GM12801 (cell line): ENCODE measurements around the gene B3GALT6.

ENCODE experiments used
- CTCF ChIP-seq: IDR thresholded peaks from one replicate; pipeline ENCODE4 v1.5.1; 2011; ENCODE audit warnings: control low read depth; ENCODE audit not compliant: insufficient read length; ENCODE audit errors: extremely low read depth

Gene B3GALT6

DNA sequence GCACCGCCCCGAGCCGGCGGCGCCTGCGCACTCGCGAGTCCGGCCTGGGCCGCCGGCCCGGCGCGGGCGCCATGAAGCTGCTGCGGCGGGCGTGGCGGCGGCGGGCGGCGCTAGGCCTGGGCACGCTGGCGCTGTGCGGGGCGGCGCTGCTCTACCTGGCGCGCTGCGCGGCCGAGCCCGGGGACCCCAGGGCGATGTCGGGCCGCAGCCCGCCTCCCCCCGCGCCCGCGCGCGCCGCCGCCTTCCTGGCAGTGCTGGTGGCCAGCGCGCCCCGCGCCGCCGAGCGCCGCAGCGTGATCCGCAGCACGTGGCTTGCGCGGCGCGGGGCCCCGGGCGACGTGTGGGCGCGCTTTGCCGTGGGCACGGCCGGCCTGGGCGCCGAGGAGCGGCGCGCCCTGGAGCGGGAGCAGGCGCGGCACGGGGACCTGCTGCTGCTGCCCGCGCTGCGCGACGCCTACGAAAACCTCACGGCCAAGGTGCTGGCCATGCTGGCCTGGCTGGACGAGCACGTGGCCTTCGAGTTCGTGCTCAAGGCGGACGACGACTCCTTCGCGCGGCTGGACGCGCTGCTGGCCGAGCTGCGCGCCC lies at the start of gene B3GALT6:
B3GALT6 (plus strand) TSS at position 30 of the 588 bp plus-strand sequence; CDS start at position 72, 42 bp downstream.
- no peak for TF ChIP-seq CTCF

GRCh38 chr1:1182491-1183220 lies 49.4 kb upstream of the B3GALT6 start:
- TF ChIP-seq CTCF = no peak

GRCh38 chr1:1183221-1183747 lies 48.8 kb upstream of the B3GALT6 start:
- no peak for TF ChIP-seq CTCF

GRCh38 chr1:1183833-1184775 lies 47.9 kb upstream of the B3GALT6 start:
- TF ChIP-seq CTCF = no peak

- TF ChIP-seq CTCF = no peak
Observed at GRCh38 chr1:1185101-1185765, 46.8 kb upstream of the B3GALT6 start.

- no peak for TF ChIP-seq CTCF
Observed at GRCh38 chr1:1187938-1188337, 44.1 kb upstream of the B3GALT6 start.

- no peak for TF ChIP-seq CTCF
Observed at GRCh38 chr1:1189111-1189510, 42.9 kb upstream of the B3GALT6 start.
